Right lobe of liver (tissue), 4 donors: ENCODE data around the gene TNNI3.

Experiments
- CTCF ChIP-seq, 4 donors: fragments of 200-600 bp in 3 of 4; fragments of 450-650 bp in 1 of 4; IDR thresholded peaks; one replicate each; pipeline versions ENCODE4 v1.5.1 to v1.8.0; 2016 to 2022; ENCODE audit warnings: antibody characterized with exemption in 4 of 4, mild to moderate bottlenecking in 2 of 4
- POLR2A ChIP-seq: fragments of 450-650 bp; IDR thresholded peaks from one replicate; pipeline ENCODE4 v1.6.1; 2017; ENCODE audit warnings: antibody characterized with exemption, mild to moderate bottlenecking
- donor health status: DM: no; HTN: no; CAD: no.
- donor health status: DM: no; HTN: no; CAD: no.
- donor health status: DM: no; HTN: yes; CAD: no.

- TF ChIP-seq CTCF (IDR thresholded peaks at IDR 0.05) = no peak
- TF ChIP-seq POLR2A = no peak
Observed at GRCh38 chr19:55114566-55115145, 42.9 kb downstream of the TNNI3 start.
